Neural cell (in vitro differentiated cells): ENCODE data around the gene TLR2.

Source experiments
- CTCF ChIP-seq: fragments of 450-650 bp; IDR thresholded peaks from 2 replicates; pipeline ENCODE4 v1.5.1; 2014; ENCODE audit warnings: antibody characterized with exemption, mild to moderate bottlenecking, moderate library complexity; ENCODE audit not compliant: poor library complexity, severe bottlenecking
- EP300 ChIP-seq: fragments of 450-650 bp; conservative IDR thresholded peaks from 2 replicates; pipeline ENCODE4 v1.6.1; 2014; ENCODE audit warnings: antibody characterized with exemption, mild to moderate bottlenecking, moderate library complexity; ENCODE audit not compliant: poor library complexity, severe bottlenecking
- EZH2 ChIP-seq: fragments of 200-600, 300-800 bp; shearing (Covaris generic), sonication (generic); IDR thresholded peaks from 2 replicates; pipeline ENCODE4 v1.6.1; 2014; ENCODE audit warnings: antibody characterized with exemption, low read length, borderline replicate concordance, mild to moderate bottlenecking; ENCODE audit not compliant: insufficient read depth, poor library complexity, severe bottlenecking
- POLR2AphosphoS5 ChIP-seq: IDR thresholded peaks from 2 replicates; pipeline ENCODE4 v1.6.1; 2012
- REST ChIP-seq: IDR thresholded peaks from 2 replicates; pipeline ENCODE4 v1.6.1; 2012; ENCODE audit warnings: borderline replicate concordance
- SMC3 ChIP-seq: fragments of 450-650 bp; conservative IDR thresholded peaks from 2 replicates; pipeline ENCODE4 v1.6.1; 2014; ENCODE audit warnings: antibody characterized with exemption, mild to moderate bottlenecking, moderate library complexity; ENCODE audit not compliant: poor library complexity
- TAF1 ChIP-seq: IDR thresholded peaks from 2 replicates; pipeline ENCODE4 v1.6.1; 2012; ENCODE audit warnings: low read depth

- TF ChIP-seq CTCF, result no peak
- no peak for TF ChIP-seq TAF1
- TF ChIP-seq POLR2AphosphoS5, result no peak
- TF ChIP-seq EZH2, result no peak
- no peak for TF ChIP-seq EP300
- TF ChIP-seq REST, result no peak
- TF ChIP-seq SMC3, result no peak
Observed at GRCh38 chr4:153669838-153670237, 14.2 kb upstream of the TLR2 start.
